C1 segment of cervical spinal cord (tissue), 14 donors: ENCODE data around the gene CDC42EP1.

ENCODE experiments used
- DNase-seq, 14 donors: peaks; one replicate each; lab custom pipeline; 2025; lab: John Stamatoyannopoulos, UW

CDC42EP1 gene

DNA sequence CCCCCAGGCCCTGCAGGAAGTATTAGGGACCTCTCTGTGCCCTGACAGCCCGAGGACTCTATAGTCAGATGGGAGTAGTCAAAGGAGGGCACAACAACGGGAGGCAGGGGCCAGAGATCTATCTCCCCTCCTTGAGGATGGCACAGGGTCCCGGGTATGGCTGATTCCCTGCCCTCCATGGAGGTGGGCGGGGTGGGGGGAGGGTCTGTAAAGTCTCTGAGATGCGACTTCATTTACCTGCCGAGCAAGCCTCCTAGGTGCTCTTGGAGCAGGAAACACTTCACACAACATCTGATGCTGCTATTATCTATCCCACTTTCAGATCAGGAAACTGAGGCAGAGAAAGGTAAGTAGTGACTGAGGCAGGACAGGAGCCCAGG, 769 bp upstream of the CDC42EP1 start:
- DNase-seq = no peak

DNA sequence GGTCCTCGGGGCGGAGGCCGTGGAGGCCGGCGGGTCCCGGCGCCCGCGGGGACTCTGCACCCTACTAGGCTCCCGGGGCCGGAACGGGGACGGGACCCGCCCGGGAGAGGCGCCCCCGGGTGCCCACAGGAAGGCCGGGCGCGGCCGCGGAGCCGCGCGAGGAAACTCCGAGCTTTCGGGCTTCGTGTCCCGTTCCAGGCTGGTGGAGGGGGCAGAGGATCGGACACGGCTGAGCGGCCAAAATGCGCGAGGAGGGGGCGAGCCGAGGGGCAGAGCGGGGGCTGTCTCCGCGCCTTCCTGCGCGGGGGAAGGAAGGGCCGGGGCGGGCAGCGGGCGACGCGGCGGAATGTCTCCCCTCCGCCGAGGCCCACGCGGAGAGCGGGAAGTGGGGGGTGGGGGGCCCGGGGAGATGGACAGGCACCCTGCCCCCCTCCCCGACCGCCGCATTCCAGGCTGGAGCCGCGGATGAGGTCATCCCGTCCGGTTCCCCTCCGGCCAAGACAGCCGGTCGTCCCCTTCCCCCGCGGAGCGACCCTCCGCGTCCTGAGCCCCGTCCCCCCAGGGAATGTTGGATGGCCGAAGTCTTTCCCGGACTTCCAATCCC, 430 bp downstream of the CDC42EP1 start:
- peak in 4 of 14 donors; percentile 40 to 79 (median 67) for DNase-seq

DNA sequence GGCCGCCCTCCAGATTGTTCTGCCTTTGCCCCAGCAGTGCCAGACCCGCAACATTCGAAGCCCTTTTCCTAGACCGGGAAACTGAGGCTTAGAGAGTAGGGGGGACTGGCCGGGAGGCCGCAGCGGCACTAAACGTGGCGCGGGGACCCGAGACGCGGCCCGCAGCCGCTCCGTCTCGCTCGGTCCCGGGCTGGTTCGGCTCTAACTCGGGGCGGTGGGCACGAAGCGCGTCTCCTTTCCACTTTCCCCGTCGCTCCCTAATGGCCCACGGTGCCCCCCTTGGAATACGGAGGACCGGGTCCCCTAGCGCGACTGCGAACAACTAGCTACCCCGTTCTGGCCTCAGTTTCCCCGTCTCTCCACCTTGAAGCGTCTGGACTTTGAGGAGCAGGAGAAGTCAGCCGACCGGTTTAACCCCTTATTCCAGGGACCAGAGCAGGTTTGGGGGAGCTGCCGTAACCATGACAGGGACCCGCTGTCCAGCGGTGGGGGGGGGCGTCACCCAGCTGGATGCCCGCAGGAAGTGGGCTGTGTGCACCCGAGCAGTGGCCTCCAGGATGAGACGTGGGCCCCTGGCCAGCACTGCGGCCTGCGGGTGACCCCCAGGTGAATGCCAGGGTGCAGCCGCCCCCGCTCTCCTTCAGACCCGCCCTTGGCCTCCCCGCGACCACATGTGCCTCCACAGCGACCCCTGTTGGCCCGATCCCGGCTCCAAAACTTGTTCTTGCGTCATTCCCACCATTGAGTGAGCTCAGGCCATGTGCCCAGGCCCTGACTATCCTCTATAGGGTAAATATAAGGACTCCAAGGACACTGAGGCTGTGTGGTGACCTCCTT, 1.1 kb downstream of the CDC42EP1 start:
- peak in 12 of 14 donors; percentile 50 to 90 (median 84) for DNase-seq

DNA sequence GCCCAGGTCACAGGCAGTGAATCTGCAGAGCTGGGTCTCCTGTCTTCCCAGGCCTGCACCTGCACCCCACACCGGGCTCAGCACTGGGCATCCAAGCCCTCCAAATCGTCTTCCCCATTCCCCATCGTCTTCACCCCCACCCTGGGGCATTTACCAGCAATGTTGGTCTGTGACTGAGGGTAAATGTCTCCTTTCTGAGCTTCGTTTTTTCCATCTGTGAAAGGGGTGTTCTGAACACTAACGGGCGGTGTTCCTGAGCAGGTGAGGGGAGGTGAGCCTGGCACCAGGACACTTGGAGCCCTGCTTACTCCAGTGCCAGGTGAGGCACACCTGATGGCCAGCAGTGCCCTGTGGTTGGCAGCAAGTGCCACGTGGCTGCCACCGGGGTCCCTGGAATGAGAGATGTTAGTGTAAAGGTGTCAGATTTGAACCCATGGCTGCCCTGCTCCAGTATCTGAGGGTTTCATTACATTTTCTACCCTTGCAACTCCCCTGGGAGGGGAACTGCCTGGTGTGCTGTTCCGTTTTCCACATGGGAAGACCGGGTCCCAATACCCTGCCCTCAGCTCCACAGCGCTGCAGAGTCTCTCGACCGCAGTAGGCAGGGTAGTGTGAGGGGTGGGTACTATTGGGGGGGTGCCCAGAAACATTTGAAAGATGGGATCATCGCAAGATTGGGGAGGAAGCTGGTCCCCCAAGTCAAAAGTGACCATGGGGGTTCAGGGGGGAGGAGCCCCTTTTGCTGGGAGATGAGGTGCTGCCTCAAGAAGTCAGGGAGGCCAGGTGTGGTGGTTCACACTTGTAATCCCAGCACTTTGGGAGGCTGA, 2.0 kb downstream of the CDC42EP1 start:
- DNase-seq = peak in 1 of 14 donors; percentile 52

- peak in 12 of 14 donors; percentile 11 to 88 (median 78) for DNase-seq
Measured at GRCh38 chr22:37563153-37564081, 3.1 kb downstream of the CDC42EP1 start.

GRCh38 chr22:37564111-37564711, 3.9 kb downstream of the CDC42EP1 start:
- DNase-seq = peak in 3 of 14 donors; percentile 22 to 62 (median 60)

DNA sequence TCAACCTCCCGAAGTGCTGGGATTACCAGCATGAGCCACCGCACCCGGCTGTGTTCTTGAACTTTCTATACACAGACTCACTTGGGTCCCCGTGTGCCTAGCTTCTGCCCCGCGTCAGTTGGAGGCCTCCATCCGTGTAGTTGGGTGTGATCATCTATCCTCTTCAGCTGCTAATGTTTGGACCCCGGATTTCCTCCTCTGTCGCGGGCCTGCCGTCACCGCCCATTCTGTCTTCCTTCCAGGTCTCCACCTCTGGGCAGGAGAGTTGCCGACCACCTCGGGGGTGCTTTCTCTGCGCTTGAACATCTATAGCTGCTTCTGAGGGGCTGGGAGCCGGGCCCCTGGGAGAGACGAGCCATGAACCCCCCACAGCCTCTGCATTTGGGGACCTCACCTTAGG, 5.5 kb downstream of the CDC42EP1 start:
- no peak for DNase-seq

- DNase-seq = peak in 4 of 14 donors; percentile 28 to 70 (median 38)
Measured at GRCh38 chr22:37566329-37566837, 6.1 kb downstream of the CDC42EP1 start.

- DNase-seq = peak in 12 of 14 donors; percentile 13 to 74 (median 54)
Measured at GRCh38 chr22:37566903-37567798, 6.9 kb downstream of the CDC42EP1 start.

- DNase-seq = no peak
Measured at GRCh38 chr22:37568012-37568411, 7.7 kb downstream of the CDC42EP1 start.

- peak in 1 of 14 donors; percentile 63 for DNase-seq
Measured at GRCh38 chr22:37568448-37569008, 8.2 kb downstream of the CDC42EP1 start.

GRCh38 chr22:37569009-37569920, 9.0 kb downstream of the CDC42EP1 start:
- peak in 12 of 14 donors; percentile 12 to 90 (median 66) for DNase-seq

DNA sequence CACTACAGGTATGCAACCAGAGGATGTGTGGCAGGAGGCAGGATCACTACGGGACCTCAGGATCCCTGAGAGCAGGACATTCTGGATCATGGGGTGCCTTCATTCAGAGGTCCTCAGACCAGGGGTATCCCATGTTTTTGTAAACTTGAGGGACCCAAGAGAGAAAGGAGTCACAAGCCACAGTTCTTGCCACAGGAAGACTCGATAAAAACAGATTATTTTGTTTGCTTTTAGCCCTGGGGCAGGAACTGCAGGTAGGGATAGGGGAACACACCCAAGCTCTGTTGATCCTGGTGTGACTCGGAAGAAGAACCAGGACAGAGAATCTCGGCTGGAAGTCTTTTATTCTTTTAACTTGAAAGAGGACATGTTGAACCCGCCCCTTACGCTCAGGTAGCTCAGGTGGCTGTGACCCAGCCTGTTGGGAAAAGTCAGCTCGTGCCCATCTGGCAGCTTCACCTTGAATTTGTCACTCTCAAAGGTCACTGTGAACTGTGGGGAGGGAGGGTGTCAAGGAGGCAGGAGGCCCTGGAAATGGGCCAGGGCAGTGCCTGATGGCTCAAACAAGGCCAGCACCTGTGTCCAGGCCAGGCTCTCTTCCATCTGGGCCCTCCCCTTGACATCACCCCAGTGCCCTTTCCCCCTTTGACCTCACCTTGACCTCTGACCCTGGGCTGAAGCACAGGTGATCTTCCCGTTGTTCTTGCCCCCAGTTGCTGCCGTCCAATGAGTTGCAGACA, 9.8 kb downstream of the CDC42EP1 start:
- DNase-seq = no peak

- DNase-seq = no peak
Measured at GRCh38 chr22:37570661-37570976, 10.3 kb downstream of the CDC42EP1 start.

DNA sequence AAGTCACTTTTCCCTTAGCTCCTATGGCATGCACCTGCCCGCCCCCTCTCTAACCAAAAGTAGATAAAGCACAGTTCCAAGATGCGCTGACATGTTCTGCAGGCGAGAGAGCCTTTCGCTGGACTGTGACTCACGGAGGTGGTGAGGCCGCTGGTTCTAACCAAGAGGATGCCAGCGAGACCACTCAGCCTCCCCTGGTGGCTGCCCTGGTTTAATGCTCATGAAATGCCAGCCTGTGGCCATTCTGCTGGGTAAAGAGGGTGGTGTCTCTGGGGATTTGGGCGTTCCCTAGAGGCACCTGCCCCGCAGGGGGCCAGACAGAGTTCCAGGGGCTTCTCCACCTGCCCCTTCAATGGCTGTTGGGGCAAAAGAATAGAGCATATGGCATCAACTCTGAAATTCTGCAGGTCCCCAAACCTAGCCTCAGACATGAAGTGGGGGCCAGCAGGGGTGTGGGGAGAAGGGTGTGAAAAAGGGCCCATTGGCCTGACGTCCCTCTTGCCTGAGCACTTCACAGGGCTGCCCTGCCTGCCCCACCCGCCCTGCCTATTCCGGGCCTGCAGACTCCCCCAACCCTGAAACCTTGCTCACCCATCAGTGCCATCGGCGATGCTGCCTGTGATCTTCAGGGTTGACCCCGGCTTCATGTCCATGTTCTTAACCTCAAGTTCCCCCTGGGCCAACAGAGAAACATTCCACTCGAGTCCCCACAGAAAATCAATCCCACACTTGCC, 11.1 kb downstream of the CDC42EP1 start:
- DNase-seq = peak in 1 of 14 donors; percentile 14

DNA sequence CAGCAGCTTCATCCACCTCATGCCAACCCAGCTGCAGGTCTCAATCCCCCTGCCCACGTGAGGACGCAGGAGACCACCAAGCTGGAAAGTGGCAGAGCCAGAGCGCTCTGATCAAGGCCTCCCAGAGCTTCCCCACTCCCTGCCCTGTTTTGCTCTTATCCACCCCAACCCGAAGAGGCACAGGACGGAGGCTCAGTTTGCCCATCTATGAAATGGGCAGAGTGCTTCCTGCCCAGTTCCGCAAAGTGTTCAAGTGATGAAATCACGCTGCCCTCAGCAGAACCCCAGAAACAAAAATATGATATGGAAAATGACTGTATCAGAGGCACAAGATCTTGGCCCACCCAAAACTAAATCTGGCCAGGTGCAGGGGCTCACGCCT, 11.7 kb downstream of the CDC42EP1 start:
- DNase-seq = no peak
